ENCODE data around the gene IGF2.

- TF ChIP-seq POLR2AphosphoS5 (IDR thresholded peaks at IDR 0.05; ENCODE audit: insufficient read depth in 1 of 2, low read depth in 1 of 2) (no peak), CTCF (IDR thresholded peaks at IDR 0.05) (no peak), POLR2A (IDR thresholded peaks at IDR 0.05) (no peak)
Measured at GRCh38 chr11:2159536-2160413, 20.6 kb upstream of the IGF2 start.

All from vagina (tissue), 2 donors.